GM20431 (cell line): ENCODE data around the gene RUVBL1.

Experiments
- in situ Hi-C: fragments of 300-500 bp; cut with MseI, MboI; formaldehyde crosslinking; loops from one replicate; pipeline ENCODE4 v1.15.0; 2020; ENCODE audit warnings: low sequenced_read_pairs; ENCODE audit not compliant: unreplicated experiment

RUVBL1 gene

DNA sequence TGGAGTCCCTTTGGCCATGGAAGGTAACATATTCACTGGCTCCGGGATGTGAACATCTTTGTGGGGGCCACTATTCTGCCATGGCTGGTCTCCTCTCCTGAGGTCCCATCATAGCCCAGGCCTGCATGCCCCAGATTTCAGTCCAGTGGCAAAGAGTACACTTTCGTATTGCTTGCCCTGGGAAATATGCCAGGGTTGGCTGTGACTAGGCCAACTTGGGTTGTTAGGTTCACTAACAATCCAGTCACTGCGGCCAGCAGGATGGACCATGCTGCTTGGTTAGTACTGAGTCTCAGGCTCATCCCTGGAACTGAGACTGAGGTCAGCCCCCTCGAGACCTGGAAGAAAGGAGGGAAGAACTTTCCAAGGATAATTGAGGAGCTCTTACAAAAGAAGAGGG lies 19.9 kb upstream of the RUVBL1 start:
- in situ Hi-C loops, result no loop called here

DNA sequence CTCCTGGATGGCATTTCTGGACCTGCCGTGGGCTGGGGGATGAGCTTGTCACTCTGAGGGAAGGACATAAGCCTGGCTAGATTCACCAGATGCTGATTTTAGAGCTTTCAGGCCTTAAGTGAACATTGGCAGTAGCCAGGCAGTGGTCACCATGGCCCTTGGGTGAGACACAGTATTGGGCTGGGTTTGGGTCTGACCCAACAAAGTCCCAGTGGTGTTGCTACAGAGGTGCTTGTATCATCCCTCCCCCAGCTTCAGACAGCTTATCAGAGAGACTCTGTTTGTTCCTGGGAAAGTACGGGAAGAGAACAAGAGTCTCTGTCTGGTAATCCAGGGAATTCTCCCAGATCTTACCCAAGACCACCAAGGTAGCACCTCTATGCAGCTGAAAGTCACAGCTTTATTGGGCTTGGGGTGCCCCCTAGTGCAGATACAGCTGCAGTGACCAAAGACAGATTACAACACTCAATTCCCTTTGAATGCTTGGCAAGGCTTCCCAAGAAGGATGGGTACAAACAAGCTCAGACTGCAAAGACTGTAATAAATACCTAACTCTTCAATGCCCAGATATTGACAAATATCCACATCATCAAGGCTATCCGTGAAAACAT lies 9.8 kb upstream of the RUVBL1 start:
- in situ Hi-C loops, result no loop called here

DNA sequence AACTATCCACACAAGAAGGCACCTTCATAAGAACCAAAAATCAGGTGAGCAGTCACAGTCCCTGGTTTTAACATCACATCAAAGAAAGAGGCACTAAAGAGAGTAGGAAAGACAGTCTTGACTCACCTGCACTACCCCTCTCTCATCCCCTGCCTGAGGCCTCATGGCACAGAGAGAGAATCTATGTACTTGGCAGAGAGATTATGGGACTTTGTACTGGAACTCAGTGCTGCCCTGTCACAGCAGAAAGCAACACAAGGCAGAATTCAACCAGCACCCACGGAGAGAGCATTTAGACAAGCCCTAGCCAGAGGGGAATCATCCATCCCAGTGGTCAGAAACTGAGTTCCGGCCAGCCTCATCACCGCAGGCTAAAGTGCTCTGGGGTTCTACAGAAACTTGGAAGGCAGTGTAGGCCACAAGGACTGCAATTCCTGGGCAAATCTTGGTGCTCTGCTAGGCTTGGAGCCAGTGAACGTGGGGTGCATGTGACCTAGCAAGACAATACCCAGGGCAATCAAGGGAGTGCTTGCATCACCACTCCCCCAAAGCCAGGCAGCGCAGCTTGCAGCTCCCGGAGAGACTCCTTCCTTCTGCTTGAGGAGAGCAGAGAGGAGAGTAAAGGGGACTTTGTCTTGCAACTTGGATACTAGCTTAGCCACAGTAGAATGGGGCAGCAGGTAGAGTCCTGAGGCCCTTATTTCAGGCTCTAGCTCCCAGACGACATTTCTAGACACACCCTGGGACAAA lies 8.5 kb upstream of the RUVBL1 start:
- in situ Hi-C loops, result no loop called here

DNA sequence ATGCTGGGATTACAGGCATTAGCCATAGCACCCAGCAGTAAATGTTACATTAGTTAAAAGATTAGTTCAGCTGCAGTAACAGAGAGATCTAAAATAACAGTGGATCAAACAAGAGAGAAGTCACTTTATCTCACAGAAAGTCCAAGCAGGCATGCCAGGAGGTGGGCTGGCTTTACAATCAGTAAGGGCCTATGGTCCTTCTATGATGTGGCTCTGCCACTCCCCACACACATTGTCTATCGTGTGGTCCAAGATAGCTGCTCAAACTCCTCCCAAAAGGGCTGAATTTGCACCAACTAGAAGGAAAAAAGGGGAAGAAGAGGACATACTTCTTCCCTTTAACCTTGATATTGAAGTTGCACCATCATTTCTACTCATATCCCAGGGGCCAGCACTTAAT lies 4.6 kb upstream of the RUVBL1 start:
- in situ Hi-C loops, result no loop called here

DNA sequence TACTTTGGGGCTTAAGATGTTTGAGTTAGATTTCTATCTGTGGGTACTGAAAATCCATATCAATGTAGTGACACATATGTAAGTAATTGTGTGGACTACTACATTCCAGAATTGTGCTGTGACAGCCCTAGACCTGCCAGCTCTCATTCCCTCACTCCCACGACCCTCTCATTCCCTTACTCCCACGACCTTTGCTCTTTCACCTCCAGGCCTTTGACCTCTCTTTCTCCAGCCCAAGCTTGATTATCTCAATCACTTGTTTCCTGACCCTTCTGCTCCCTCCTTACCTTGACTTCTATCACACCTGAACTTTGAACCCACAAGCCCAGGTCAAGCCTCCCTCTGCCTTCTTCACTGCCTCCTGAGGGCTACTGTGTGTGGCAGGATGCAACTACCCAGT lies 3.6 kb upstream of the RUVBL1 start:
- in situ Hi-C loops, result no loop called here

DNA sequence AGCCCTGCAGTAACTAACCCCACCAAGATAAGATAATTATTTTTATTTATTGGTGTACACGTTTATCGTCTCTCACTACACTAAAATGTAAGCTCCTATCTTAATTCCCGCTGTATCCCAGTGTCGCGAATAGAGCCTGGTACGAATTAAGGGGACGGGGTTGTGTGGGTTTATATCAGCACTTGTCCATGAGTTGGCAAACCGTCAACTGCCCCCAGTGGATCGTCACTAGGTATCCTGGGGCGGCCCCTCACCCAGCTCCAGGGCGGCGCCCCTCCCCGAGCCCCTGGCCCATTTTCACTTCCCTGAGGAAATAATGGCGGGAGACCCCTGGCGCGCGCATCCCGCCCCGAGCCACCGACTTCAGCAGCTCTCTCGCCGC lies 465 bp downstream of the RUVBL1 start:
- in situ Hi-C loops, result no loop called here

DNA sequence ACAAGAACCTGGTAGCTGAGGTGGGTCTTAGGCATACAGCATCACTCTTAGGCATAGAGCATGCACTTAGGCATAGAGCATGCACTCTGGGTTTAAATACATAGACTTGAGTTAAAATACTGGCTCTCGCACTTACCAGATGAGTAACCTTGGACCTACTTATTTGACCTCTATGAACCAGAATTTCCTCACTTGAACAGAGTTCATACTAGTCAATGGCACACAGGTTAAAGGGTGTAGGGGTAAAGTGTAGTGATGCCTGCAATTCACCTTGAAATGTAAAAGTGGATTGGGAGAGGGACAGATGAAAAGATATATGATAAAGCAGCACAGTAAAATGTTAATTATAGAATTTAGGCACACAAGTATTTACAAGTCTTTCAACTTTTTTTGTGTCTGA lies 1.6 kb downstream of the RUVBL1 start:
- in situ Hi-C loops, result no loop called here

DNA sequence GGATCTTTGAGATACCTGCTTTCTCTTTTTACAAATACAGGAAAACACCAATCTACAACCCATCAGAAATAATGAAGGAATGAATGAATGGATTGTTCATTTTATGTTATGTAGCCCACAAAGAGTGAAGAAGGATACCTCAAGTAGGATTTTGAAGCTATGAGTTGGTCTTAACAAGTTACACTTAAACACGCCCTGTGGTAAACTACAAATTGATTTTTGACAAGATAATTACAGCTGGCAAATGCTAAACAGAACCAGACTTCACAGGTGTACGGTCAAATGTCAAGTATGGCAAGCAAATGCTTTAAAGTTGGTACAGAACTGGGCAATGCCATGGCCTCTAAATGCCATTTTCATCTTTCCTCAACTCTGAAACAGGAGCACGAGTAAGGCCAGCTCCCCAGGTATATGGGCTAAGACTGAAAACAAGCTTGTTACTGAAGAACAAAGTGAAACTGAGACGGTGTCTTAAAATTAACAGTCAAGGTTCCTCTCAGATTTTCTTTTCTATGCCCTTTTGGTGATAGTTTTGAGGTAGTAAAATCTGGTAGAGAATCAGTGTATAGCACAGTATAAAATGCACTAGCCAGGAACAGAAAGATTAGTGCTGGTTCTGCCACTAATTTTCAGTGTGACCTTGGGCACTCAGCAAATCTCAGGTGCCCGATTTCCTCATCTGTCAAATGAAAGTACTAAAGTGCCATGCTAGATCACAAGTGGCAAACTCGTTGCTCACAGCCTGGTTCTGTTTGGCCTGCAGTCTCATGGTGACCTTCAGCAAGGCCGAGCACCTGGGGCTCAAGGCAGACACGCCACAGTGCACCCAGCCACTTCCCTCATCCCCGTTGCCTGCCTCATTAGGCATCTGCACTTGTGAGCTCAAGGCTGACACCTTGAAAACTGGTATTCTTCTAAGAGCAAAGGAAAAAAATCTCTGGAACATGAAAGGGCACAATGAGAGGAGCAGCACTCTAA lies 9.5 kb downstream of the RUVBL1 start:
- in situ Hi-C loops, result no loop called here

DNA sequence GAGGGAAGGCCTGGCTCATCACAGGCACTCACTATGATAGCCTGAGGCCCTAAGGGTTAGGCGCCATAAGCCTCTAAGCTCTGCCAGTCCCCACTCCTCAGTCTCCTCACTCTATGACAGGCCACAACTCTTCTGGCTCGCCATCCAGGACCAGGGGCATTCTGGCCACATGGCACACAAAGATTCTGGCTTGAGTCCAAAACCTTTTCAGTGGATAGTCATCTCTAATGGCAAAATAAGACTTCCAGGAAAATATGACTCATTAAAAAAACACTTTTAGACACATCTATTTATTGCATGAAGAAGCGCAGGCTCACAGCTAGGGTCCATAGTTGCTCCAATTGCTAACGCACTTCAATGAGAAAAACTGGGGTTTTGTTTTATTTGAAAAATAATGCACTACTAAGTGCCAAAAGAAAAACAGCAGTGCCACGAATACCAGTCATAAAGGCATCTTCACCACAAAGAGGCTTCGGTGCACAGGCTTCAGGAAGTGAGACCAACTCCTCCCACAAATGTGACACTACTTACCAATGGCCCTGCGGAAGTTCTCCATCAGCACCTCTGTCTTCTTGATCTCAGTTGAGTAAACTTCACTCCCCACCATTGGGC lies 11.1 kb downstream of the RUVBL1 start:
- in situ Hi-C loops, result no loop called here

DNA sequence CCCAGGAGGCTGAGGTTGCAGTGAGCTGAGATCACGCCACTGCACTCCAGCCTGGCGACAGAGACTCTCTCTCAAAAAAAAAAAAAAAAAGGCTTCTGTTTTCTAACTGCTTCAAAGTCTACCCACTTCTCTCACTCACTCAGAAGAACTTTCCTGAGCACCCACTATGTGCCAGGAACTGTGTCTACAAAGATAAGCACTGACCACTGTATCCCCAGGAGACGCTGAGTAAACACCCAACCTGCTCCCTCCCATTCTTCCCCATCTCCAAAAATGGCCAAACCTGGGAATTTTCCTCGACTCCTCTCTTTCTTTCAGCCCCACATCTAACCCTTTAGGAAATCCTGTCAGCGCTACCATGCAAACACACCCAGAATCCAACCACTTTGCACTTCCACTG lies 12.5 kb downstream of the RUVBL1 start:
- in situ Hi-C loops, result no loop called here

DNA sequence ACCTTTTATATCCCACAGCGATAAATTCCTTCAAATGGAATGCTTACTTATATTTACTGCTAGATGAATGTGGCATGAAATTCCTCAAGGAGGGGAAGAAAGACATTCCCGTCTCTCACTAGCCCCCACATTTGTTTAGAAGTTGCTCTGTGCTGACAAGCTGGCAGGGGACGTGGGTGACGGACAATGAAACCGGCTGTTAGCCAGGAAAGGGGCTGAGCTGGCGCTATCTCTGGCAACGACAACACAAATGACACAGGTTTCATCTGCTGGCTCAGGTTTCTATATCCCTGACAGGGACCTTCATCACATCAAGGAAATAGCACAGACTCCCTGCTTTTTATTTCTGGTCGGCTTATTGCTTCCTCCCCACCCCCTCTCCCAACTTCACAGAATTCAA lies 15.8 kb downstream of the RUVBL1 start:
- in situ Hi-C loops, result no loop called here

DNA sequence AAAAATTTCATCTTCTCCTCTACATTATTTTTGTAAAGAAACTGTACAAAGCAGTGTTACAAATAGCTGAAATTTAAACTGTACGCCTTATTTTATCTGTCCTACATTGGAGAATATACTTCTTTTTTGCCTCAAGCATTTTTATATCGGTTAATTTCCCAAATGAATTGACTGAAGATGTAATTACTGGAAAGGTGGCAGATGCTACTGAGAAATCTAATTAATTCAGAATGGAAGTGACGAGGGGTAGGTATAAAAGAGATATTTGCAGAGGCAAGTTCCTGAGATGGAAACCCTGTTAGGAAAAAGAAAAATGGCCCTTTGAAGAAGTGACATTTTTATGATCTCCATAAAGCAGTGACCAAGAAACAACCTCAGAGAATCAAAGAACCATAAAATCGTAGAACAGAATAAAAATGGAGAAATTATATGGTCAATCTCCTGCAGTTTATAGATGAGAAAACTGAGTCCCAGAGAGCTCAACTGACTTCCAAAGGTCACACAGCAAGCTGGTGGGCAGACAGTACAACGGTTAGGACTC lies 20.4 kb downstream of the RUVBL1 start:
- in situ Hi-C loops, result no loop called here

DNA sequence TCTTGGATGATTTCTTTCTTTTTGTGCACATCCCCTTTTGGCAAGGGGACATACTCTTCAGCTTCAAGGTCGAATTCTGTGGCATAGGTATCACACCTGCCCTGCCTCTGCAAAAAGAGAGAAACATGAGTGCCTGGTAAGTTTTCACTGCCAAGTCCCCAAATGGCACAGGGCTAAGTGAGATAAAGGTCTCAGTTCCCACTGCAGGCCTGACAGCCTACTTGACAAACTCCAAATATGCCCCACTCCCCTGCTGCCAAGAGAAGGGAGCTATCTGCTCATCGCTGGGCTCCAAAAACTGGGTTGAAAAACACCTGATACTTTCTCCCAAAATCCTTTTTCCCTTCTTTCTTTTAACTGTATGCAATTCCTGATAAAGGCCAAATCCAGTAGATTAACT lies 23.0 kb downstream of the RUVBL1 start:
- in situ Hi-C loops, result no loop called here

DNA sequence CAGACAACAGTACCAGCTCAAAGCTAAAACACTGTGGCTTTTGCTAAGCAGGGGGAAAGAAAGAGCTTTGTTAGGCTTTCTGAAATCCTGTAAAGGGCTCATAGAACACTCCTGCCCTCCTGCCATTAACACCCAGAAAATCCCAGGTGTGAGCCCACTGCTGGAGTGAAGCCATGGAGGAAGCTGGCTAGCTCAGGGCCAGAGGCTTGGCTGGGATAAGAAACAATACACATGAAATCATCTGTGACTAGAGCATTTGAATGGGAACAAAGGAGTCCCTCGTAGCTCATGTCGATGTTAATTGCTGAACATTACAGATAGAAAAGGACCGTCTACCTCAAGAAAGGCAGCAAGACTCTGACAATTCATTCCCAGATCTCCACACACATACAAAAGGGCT lies 23.5 kb downstream of the RUVBL1 start:
- in situ Hi-C loops, result no loop called here

DNA sequence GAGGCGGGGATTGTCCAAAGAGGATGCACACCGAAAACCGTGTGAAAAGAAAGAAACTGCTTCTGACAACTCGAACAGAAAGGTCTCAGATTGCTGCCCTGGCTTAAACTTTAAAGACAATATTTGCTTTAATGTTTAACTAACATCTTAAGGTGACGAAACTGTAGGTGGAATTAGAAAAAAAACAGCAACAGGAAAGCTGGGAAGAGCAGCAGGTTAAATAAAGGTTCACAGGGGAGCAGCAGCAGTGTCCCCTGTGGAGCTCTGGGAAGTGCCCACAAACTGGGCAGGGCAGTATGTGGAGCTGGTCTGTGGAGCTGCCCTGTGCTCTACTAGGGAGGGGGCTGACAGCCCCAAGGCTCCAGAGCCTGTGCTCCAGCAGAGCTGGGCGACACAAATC lies 25.4 kb downstream of the RUVBL1 start:
- in situ Hi-C loops, result no loop called here

DNA sequence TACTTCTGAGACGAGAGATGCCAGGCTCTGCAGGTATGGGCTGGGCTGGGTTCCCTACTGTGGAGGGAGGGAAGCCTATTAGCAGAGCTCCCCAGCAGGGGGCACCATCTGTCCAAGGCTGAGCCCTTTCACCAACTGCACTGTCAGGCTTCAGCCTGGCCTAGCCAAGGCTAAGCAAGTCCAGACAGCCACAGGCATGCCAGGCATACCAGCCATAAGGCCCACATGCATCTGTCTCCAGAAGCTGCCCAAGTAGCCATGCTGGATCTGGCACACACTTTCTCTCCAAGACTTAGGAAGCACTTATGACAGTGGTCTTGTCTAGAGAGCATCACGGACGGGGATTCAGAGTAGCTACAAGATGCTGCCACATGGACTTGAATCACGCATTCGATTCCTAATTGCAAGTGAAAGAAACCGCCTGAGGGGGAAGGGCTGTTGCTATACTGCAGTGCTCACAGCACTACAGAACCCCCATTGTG lies 28.3 kb downstream of the RUVBL1 start:
- in situ Hi-C loops, result no loop called here

DNA sequence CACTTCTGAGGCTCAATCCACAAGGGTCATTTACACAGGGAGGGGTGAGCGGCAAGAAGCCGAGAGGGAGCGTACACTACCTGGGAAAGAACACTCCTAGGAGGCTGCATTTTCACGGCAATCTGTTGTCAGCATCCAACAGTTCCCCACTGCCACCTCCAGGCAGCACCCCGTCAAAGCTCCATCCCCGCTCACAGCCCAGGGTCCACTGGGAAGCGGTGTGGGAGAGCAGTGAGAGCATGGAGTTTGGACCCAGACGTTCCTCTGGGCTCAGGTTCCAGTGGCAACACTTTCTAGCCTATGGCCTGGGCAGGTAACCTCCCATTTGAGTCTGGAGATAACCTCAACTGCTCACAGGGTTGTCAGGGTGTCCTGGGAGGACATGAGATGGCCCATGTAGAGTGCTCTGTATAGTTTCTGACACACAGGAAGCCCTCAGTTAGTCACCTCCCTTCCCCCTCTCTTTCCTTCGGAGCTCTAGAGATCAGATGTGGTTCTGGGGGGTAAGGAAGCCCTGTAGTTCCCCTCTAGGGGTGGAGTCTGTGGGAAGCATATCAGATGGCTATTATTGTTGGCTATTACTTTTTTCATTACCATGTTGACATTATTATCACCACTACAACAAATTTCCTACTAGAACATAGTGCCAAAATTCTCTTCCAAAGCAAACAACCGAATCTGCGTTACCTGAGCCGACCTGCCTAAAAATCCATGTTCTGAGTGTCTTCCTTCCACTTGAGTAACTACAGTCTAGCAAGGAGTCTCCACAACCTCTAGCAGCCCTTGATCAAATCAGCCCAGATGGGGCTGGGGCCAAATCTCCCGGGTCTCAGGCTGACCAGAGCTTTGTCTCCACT lies 29.1 kb downstream of the RUVBL1 start:
- in situ Hi-C loops, result no loop called here

DNA sequence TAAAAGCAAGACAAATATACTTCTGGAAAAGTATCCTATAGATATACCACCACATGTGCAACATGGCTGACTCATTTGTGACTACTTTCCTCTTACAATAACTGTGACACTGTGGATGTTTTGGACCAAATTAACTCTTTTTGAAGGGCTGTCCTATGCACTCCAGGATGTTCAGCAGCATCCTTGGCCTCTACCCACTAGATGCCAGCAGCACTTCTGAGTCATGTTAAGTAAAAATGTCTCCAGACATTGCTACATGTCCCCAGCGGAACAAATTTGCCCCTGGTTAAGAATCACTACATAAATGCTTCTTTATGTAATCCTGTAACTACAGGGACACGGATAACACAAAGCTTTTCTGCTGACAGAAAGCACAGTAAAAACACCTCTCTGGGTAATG lies 32.0 kb downstream of the RUVBL1 start:
- in situ Hi-C loops, result no loop called here

DNA sequence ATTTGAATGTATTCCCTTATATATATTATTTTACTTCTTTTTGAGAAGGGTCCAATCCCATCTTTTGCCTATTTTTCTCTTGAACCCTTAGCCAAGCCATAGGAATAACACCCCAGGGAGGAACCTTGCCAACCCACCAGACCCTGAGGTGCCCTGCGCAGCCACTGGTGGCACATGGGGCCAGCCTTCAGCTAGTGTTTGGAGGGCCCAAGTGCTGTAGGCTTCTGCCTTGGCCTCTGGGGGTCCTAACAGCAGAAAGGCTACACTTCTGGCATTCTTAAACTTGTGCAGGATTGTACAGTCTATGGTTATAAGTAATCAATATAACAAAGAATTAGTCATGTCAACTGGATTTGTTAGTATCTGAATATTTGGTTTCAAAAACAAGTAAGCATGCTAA lies 34.5 kb downstream of the RUVBL1 start:
- in situ Hi-C loops, result no loop called here
